Glutamatergic neuron (in vitro differentiated cells): Measurements from ENCODE around the gene SASH3. TPM values are rescaled to one million over a fixed set of nuclear protein-coding genes. Genes with fewer than 3 reads are reported as not detected.
A peak's percentile ranks its signal among the peaks of the same experiment; 100 is the strongest.

Experiments used
- DNase-seq: peaks from one replicate; pipeline ENCODE4 v3.0.0; 2022
- H3K27ac Mint-ChIP-seq: one replicate; pipeline ENCODE4 v1.8.0; 2020; ENCODE audit warnings: mild to moderate bottlenecking, mixed read lengths, inconsistent platforms; ENCODE audit not compliant: unreplicated experiment
- H3K27me3 Mint-ChIP-seq: one replicate; pipeline ENCODE4 v1.8.0; 2020; ENCODE audit warnings: mild to moderate bottlenecking, moderate library complexity, mixed read lengths, inconsistent platforms; ENCODE audit not compliant: unreplicated experiment
- H3K36me3 Mint-ChIP-seq: one replicate; pipeline ENCODE4 v1.8.0; 2020; ENCODE audit warnings: mild to moderate bottlenecking, mixed read lengths, inconsistent platforms; ENCODE audit not compliant: unreplicated experiment
- H3K4me1 Mint-ChIP-seq: one replicate; pipeline ENCODE4 v1.8.0; 2020; ENCODE audit warnings: mild to moderate bottlenecking, low read depth, mixed read lengths, inconsistent platforms; ENCODE audit not compliant: unreplicated experiment
- H3K4me3 Mint-ChIP-seq: one replicate; pipeline ENCODE4 v1.8.0; 2020; ENCODE audit warnings: mild to moderate bottlenecking, mixed read lengths, inconsistent platforms; ENCODE audit not compliant: unreplicated experiment
- H3K9me3 Mint-ChIP-seq: one replicate; pipeline ENCODE4 v1.8.0; 2020; ENCODE audit warnings: mild to moderate bottlenecking, moderate library complexity, mixed read lengths, inconsistent platforms; ENCODE audit not compliant: unreplicated experiment
- CTCF ChIP-seq: fragments of 200-600 bp; sonication (generic); IDR thresholded peaks from one replicate; pipeline ENCODE4 v1.5.0; 2021; ENCODE audit not compliant: partially characterized antibody, unreplicated experiment
- total RNA-seq: library from RNA; stranded (reverse); fragmentation: NEBNext Ultra II Directional; extraction: Animal tissue kit (Norgen Biotek cat#: 25700); gene quantifications from one replicate; pipeline ENCODE4 v1.2.1, GENCODE V29; 2021; ENCODE audit not compliant: unreplicated experiment

Gene SASH3
- total RNA-seq, 1 donor from 2014 or later = not detected

GRCh38 chrX:129830494-129830893 lies 50.7 kb downstream of the SASH3 start:
- H3K9me3 Mint-ChIP-seq = peaks cover 3% of the 10 kb centered on the region
- H3K27ac Mint-ChIP-seq = no peak overlapping the region
- peaks cover 10% of the 10 kb centered on the region for H3K36me3 Mint-ChIP-seq
- H3K27me3 Mint-ChIP-seq = no peaks in the 10 kb centered on the region
- H3K4me1 Mint-ChIP-seq = peaks cover 5% of the 10 kb centered on the region
- TF ChIP-seq CTCF = no peak
- H3K4me3 Mint-ChIP-seq = no peak overlapping the region
- DNase-seq = no peak

- Mint-ChIP-seq H3K27me3 (no peaks in the 10 kb centered on the region), H3K27ac (no peak overlapping the region), H3K36me3 (peaks cover 10% of the 10 kb centered on the region), H3K4me3 (no peak overlapping the region), H3K9me3 (peaks cover 3% of the 10 kb centered on the region), H3K4me1 (peaks cover 5% of the 10 kb centered on the region)
- no peak for DNase-seq
- no peak for TF ChIP-seq CTCF
Measured at GRCh38 chrX:129831091-129831885, 51.5 kb downstream of the SASH3 start.

- H3K4me3 Mint-ChIP-seq = peak overlapping the region; percentile 21
- peaks cover 3% of the 10 kb centered on the region for H3K9me3 Mint-ChIP-seq
- peaks cover 5% of the 10 kb centered on the region for H3K4me1 Mint-ChIP-seq
- DNase-seq = no peak
- no peak for TF ChIP-seq CTCF
- no peaks in the 10 kb centered on the region for H3K27me3 Mint-ChIP-seq
- no peak overlapping the region for H3K27ac Mint-ChIP-seq
- peaks cover 10% of the 10 kb centered on the region for H3K36me3 Mint-ChIP-seq
Measured at GRCh38 chrX:129833153-129833990, 53.6 kb downstream of the SASH3 start.

GRCh38 chrX:129836827-129837226 lies 57.1 kb downstream of the SASH3 start:
- H3K27ac Mint-ChIP-seq = no peak overlapping the region
- H3K4me1 Mint-ChIP-seq = peaks cover 23% of the 10 kb centered on the region
- no peaks in the 10 kb centered on the region for H3K36me3 Mint-ChIP-seq
- no peaks in the 10 kb centered on the region for H3K27me3 Mint-ChIP-seq
- H3K9me3 Mint-ChIP-seq = peaks cover 3% of the 10 kb centered on the region
- DNase-seq = no peak
- TF ChIP-seq CTCF = no peak
- H3K4me3 Mint-ChIP-seq = no peak overlapping the region
